IPS DF 6.9 (cell line): ENCODE results near the gene CASK.

Experiments
- DNase-seq: peaks from one replicate; pipeline ENCODE4 v3.0.0-alpha.2; 2013; ENCODE audit warnings: low read depth, low spot score
- H3K27ac ChIP-seq: one replicate; pipeline ENCODE4 v1.5.1; 2013; ENCODE audit warnings: low read length, control low read depth
- H3K27me3 ChIP-seq: 2 replicates; pipeline ENCODE4 v1.6.1; 2013; ENCODE audit warnings: mild to moderate bottlenecking, low read length; ENCODE audit not compliant: control insufficient read depth, insufficient read depth
- H3K36me3 ChIP-seq: 2 replicates; pipeline ENCODE4 v1.6.1; 2013; ENCODE audit warnings: low read length; ENCODE audit not compliant: control insufficient read depth, insufficient read depth
- H3K4me1 ChIP-seq: 2 replicates; pipeline ENCODE4 v1.6.1; 2013; ENCODE audit warnings: low read length; ENCODE audit not compliant: control insufficient read depth, insufficient read depth
- H3K4me3 ChIP-seq: 2 replicates; pipeline ENCODE4 v1.5.1; 2013; ENCODE audit warnings: mild to moderate bottlenecking, low read length
- H3K9me3 ChIP-seq: 2 replicates; pipeline ENCODE4 v1.6.1; 2013; ENCODE audit warnings: low read length, inconsistent platforms; ENCODE audit not compliant: control insufficient read depth, insufficient read depth
- WGBS: extraction: QIAGEN DNeasy Blood & Tissue Kit; methylation state at CpG from one replicate; pipeline ENCODE4 v1.1.7; 2013; ENCODE audit warnings: mixed read lengths, missing lambda C conversion rate; ENCODE audit not compliant: insufficient read length, insufficient coverage; 5-methylcytosine and 5-hydroxymethylcytosine counted together

CASK gene

GRCh38 chrX:41468647-41469323 lies 454.6 kb downstream of the CASK start:
- H3K36me3 ChIP-seq, result no peaks in the 10 kb centered on the region
- no CpG with 5 or more reads among the region's 3 CpGs for WGBS
- DNase-seq, result no peak
- peaks cover 1% of the 10 kb centered on the region; the same call in 1 of the 2 replicates for H3K4me1 ChIP-seq
- no peaks in the 10 kb centered on the region for H3K27me3 ChIP-seq
- no peak overlapping the region for H3K4me3 ChIP-seq
- H3K27ac ChIP-seq, result no peak overlapping the region
- H3K9me3 ChIP-seq, result no peaks in the 10 kb centered on the region
